ENCODE measurements around the gene OTOP2.

DNA sequence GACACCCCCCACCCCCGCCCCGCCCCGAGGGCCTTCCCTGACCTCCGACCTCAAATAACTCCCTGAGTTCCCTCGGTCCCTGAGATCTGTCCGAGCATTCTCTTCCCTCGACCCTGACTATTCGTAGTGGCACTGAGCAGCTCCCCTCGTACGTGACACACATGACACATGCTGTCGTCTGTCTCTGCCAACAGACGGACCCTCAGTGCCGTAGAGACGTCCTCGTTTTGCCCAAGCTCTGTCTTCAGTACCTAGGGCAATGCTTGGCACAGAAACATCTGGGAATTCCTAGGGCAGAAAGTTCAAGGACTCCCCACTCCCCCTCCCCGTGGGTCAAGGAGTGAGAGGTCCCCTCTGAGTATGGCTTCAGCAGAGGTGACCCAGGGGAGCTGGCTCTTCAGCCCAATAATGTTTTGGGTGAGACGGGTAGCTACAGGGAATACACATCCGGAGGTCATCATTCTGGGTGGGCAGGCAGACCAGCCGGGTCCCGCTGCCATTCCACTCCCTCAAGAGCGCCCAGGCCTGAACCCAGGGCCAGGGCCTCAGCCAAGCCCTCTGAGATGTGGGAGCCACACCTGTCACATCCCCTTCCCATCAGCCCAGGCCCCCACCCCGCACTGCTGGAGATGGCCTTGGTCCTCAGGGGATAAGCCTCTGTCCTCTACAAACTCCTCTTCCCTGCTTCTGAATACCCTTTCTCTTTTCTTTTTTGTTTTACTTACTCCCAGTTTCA, 30.0 kb upstream of the OTOP2 start:
- no peak for TF ChIP-seq IRF2 (CRISPR knock-in tag; IDR thresholded peaks at IDR 0.05; ENCODE audit: borderline replicate concordance, low read depth)
- TF ChIP-seq CREM (CRISPR knock-in tag; IDR thresholded peaks at IDR 0.05), result no peak
- TF ChIP-seq RORB (CRISPR knock-in tag; IDR thresholded peaks at IDR 0.05), result no peak
- TF ChIP-seq RELA (CRISPR knock-in tag; IDR thresholded peaks at IDR 0.05; ENCODE audit: borderline replicate concordance), result no peak
